GM06990 (cell line): Measurements from ENCODE around the gene PGM5.
"Not testable (repeated sequence)": the region's sequence is repeated elsewhere in the genome, so short reads cannot be mapped to it uniquely, and the experiment has no call there.

Source experiments
- DNase-seq: peaks from one replicate; pipeline ENCODE4 v3.0.0-alpha.2; 2011; ENCODE audit not compliant: insufficient read length; ENCODE audit errors: extremely low read depth
- H3K27me3 ChIP-seq: replicated peaks from 2 replicates; pipeline ENCODE4 v1.6.0; 2011; ENCODE audit warnings: low read length; ENCODE audit not compliant: control insufficient read depth, insufficient read depth
- H3K36me3 ChIP-seq: 2 replicates; pipeline ENCODE4 v1.5.1; 2011; ENCODE audit warnings: low read length; ENCODE audit not compliant: control insufficient read depth, insufficient read depth
- H3K4me3 ChIP-seq: replicated peaks from 2 replicates; pipeline ENCODE4 v1.5.1; 2011; ENCODE audit warnings: low read depth, mild to moderate bottlenecking, control low read depth, low read length

Gene PGM5

GRCh38 chr9:68343242-68343641 lies 13.2 kb upstream of the PGM5 start:
- not testable (repeated sequence) for DNase-seq, H3K36me3 ChIP-seq, H3K27me3 ChIP-seq, H3K4me3 ChIP-seq

GRCh38 chr9:68343992-68344391 lies 12.4 kb upstream of the PGM5 start:
- not testable (repeated sequence) for H3K36me3 ChIP-seq, H3K27me3 ChIP-seq, DNase-seq, H3K4me3 ChIP-seq

GRCh38 chr9:68351689-68352088 lies 4.7 kb upstream of the PGM5 start:
- not testable (repeated sequence) for H3K27me3 ChIP-seq, DNase-seq, H3K36me3 ChIP-seq, H3K4me3 ChIP-seq

- not testable (repeated sequence) for H3K4me3 ChIP-seq, H3K36me3 ChIP-seq, H3K27me3 ChIP-seq, DNase-seq
Observed at GRCh38 chr9:68355993-68356379, 425 bp upstream of the PGM5 start.

GRCh38 chr9:68357119-68357714 lies 806 bp downstream of the PGM5 start:
- H3K27me3 ChIP-seq, DNase-seq, H3K4me3 ChIP-seq, H3K36me3 ChIP-seq: not testable (repeated sequence)

GRCh38 chr9:68366933-68367547 lies 10.6 kb downstream of the PGM5 start:
- not testable (repeated sequence) for H3K27me3 ChIP-seq, H3K4me3 ChIP-seq, DNase-seq, H3K36me3 ChIP-seq

GRCh38 chr9:68375789-68376188 lies 19.4 kb downstream of the PGM5 start:
- not testable (repeated sequence) for H3K27me3 ChIP-seq, DNase-seq, H3K36me3 ChIP-seq, H3K4me3 ChIP-seq

GRCh38 chr9:68377723-68378122 lies 21.3 kb downstream of the PGM5 start:
- not testable (repeated sequence) for H3K36me3 ChIP-seq, DNase-seq, H3K4me3 ChIP-seq, H3K27me3 ChIP-seq

GRCh38 chr9:68383894-68384293 lies 27.5 kb downstream of the PGM5 start:
- not testable (repeated sequence) for H3K36me3 ChIP-seq, H3K4me3 ChIP-seq, DNase-seq, H3K27me3 ChIP-seq

- not testable (repeated sequence) for H3K36me3 ChIP-seq, DNase-seq, H3K27me3 ChIP-seq, H3K4me3 ChIP-seq
Observed at GRCh38 chr9:68389558-68389957, 33.1 kb downstream of the PGM5 start.

GRCh38 chr9:68390737-68391136 lies 34.3 kb downstream of the PGM5 start:
- not testable (repeated sequence) for H3K4me3 ChIP-seq, H3K36me3 ChIP-seq, DNase-seq, H3K27me3 ChIP-seq

GRCh38 chr9:68396411-68397094 lies 40.1 kb downstream of the PGM5 start:
- H3K27me3 ChIP-seq, H3K36me3 ChIP-seq, H3K4me3 ChIP-seq, DNase-seq: not testable (repeated sequence)

- not testable (repeated sequence) for H3K36me3 ChIP-seq, H3K4me3 ChIP-seq, DNase-seq, H3K27me3 ChIP-seq
Observed at GRCh38 chr9:68397095-68397423, 40.6 kb downstream of the PGM5 start.

GRCh38 chr9:68397796-68398195 lies 41.4 kb downstream of the PGM5 start:
- H3K27me3 ChIP-seq, DNase-seq, H3K36me3 ChIP-seq, H3K4me3 ChIP-seq: not testable (repeated sequence)

- H3K4me3 ChIP-seq, DNase-seq, H3K27me3 ChIP-seq, H3K36me3 ChIP-seq: not testable (repeated sequence)
Observed at GRCh38 chr9:68398324-68398723, 41.9 kb downstream of the PGM5 start.
